ENCODE data around the gene DHDDS. TPM values are rescaled to one million over a fixed set of nuclear protein-coding genes. Genes with fewer than 3 reads are reported as not detected.

Gene DHDDS
- total and polyA plus RNA-seq, 9 donors = 13.0 to 46.2 (median 27.3) TPM

GRCh38 chr1:26490155-26490554 lies 58.0 kb downstream of the DHDDS start:
- Histone ChIP-seq H3K9me3 (no peaks in the 10 kb centered on the region), H3K27me3 (no peaks in the 10 kb centered on the region), H3K4me3 (no peak overlapping the region), H3K4me1 (ENCODE audit: insufficient read depth) (no peaks in the 10 kb centered on the region), H3K27ac (no peak overlapping the region), H3K36me3 (no peaks in the 10 kb centered on the region)
- WGBS, 3 donors = 81 to 89% (median 84%) methylated on average over 4 of the region's 4 CpGs
- no peak for TF ChIP-seq POLR2A (IDR thresholded peaks at IDR 0.05)
- no peak for TF ChIP-seq EP300 (IDR thresholded peaks at IDR 0.05)
- TF ChIP-seq CTCF (IDR thresholded peaks at IDR 0.05) = no peak
- no peak for DNase-seq
- intact Hi-C loops (cut with DNase I) = no loop called here

- no peak for TF ChIP-seq POLR2A (IDR thresholded peaks at IDR 0.05)
- TF ChIP-seq CTCF (IDR thresholded peaks at IDR 0.05) = no peak
- TF ChIP-seq EP300 (IDR thresholded peaks at IDR 0.05) = no peak
These were observed 61.1 kb downstream of the DHDDS start for GRCh38 chr1:26493267-26493666.

GRCh38 chr1:26493938-26494337 lies 61.8 kb downstream of the DHDDS start:
- no peak for DNase-seq
- no peak overlapping the region for H3K4me3 ChIP-seq
- no peaks in the 10 kb centered on the region for H3K27me3 ChIP-seq
- no peaks in the 10 kb centered on the region for H3K4me1 ChIP-seq (ENCODE audit: insufficient read depth)
- no peak overlapping the region for H3K27ac ChIP-seq
- TF ChIP-seq EP300 (IDR thresholded peaks at IDR 0.05) (no peak), POLR2A (IDR thresholded peaks at IDR 0.05) (no peak), CTCF (IDR thresholded peaks at IDR 0.05) (no peak)
- intact Hi-C loops (cut with DNase I) = no loop called here
- 85 to 89% (median 86%) methylated on average over 3 of the region's 3 CpGs for WGBS, 3 donors
- H3K9me3 ChIP-seq = no peaks in the 10 kb centered on the region
- H3K36me3 ChIP-seq = no peaks in the 10 kb centered on the region

More at GRCh38 chr1:26493267-26493666, 61.1 kb downstream of the DHDDS start:
- DNase-seq = no peak
- Histone ChIP-seq H3K4me1 (ENCODE audit: insufficient read depth) (no peaks in the 10 kb centered on the region), H3K9me3 (no peaks in the 10 kb centered on the region), H3K27me3 (no peaks in the 10 kb centered on the region), H3K4me3 (no peak overlapping the region), H3K36me3 (no peaks in the 10 kb centered on the region), H3K27ac (no peak overlapping the region)
- intact Hi-C loops (cut with DNase I) = no loop called here
- 13 to 23% (median 18%) methylated on average over 3 of the region's 3 CpGs for WGBS, 3 donors

GRCh38 chr1:26496861-26497260 lies 64.7 kb downstream of the DHDDS start:
- Histone ChIP-seq H3K4me1 (ENCODE audit: insufficient read depth) (peaks cover 1% of the 10 kb centered on the region), H3K9me3 (no peaks in the 10 kb centered on the region), H3K27ac (no peak overlapping the region), H3K36me3 (no peaks in the 10 kb centered on the region), H3K27me3 (no peaks in the 10 kb centered on the region), H3K4me3 (no peak overlapping the region)
- intact Hi-C loops (cut with DNase I) = no loop called here
- DNase-seq = peak; percentile 48 to 71 (median 62)
- WGBS, 3 donors = 0 to 16% (median 6%) methylated on average over 4 of the region's 4 CpGs
- TF ChIP-seq EP300 (IDR thresholded peaks at IDR 0.05) (no peak), CTCF (IDR thresholded peaks at IDR 0.05) (no peak), POLR2A (IDR thresholded peaks at IDR 0.05) (no peak)
